ENCODE measurements around the gene SND1.

Gene SND1

GRCh38 chr7:127995156-127995880 is 343.3 kb downstream of the SND1 start:
- TF ChIP-seq CTCF (IDR thresholded peaks at IDR 0.05; ENCODE audit: insufficient read depth, low read length), result no peak
- TF ChIP-seq SPI1 (IDR thresholded peaks at IDR 0.05; ENCODE audit: borderline replicate concordance, low read depth), result no peak
- TF ChIP-seq POLR2AphosphoS5 (IDR thresholded peaks at IDR 0.05; ENCODE audit: low read depth), result no peak
- no peak for TF ChIP-seq GABPA (IDR thresholded peaks at IDR 0.05; ENCODE audit: low read depth)
- no peak for TF ChIP-seq REST (IDR thresholded peaks at IDR 0.05; ENCODE audit: insufficient replicate concordance, low read depth)
- no peak for DNase-seq (ENCODE audit: low read depth in 1 of 2, low spot score in 1 of 2)
- H3K27ac ChIP-seq (replicated peaks), result no peak overlapping the region
- H3K27me3 ChIP-seq (ENCODE audit: insufficient read depth, poor library complexity, severe bottlenecking), result no peaks in the 10 kb centered on the region
- H3K4me3 ChIP-seq (replicated peaks; ENCODE audit: insufficient read depth, low read length), result no peak overlapping the region

- Histone ChIP-seq H3K4me3 (replicated peaks; ENCODE audit: insufficient read depth, low read length) (no peak overlapping the region), H3K27ac (replicated peaks) (no peak overlapping the region), H3K27me3 (ENCODE audit: insufficient read depth, poor library complexity, severe bottlenecking) (no peaks in the 10 kb centered on the region)
- TF ChIP-seq SPI1 (IDR thresholded peaks at IDR 0.05; ENCODE audit: borderline replicate concordance, low read depth), result no peak
- no peak for TF ChIP-seq CTCF (IDR thresholded peaks at IDR 0.05; ENCODE audit: insufficient read depth, low read length)
- no peak for TF ChIP-seq POLR2AphosphoS5 (IDR thresholded peaks at IDR 0.05; ENCODE audit: low read depth)
- TF ChIP-seq GABPA (IDR thresholded peaks at IDR 0.05; ENCODE audit: low read depth), result no peak
- no peak for TF ChIP-seq REST (IDR thresholded peaks at IDR 0.05; ENCODE audit: insufficient replicate concordance, low read depth)
- DNase-seq (ENCODE audit: low read depth in 1 of 2, low spot score in 1 of 2), result no peak
Measured at GRCh38 chr7:127995881-127996215, 343.9 kb downstream of the SND1 start.

GRCh38 chr7:127996253-127997071 is 344.5 kb downstream of the SND1 start:
- no peak overlapping the region for H3K4me3 ChIP-seq (replicated peaks; ENCODE audit: insufficient read depth, low read length)
- H3K27me3 ChIP-seq (ENCODE audit: insufficient read depth, poor library complexity, severe bottlenecking), result no peaks in the 10 kb centered on the region
- TF ChIP-seq GABPA (IDR thresholded peaks at IDR 0.05; ENCODE audit: low read depth) (no peak), POLR2AphosphoS5 (IDR thresholded peaks at IDR 0.05; ENCODE audit: low read depth) (no peak), SPI1 (IDR thresholded peaks at IDR 0.05; ENCODE audit: borderline replicate concordance, low read depth) (no peak), CTCF (IDR thresholded peaks at IDR 0.05; ENCODE audit: insufficient read depth, low read length) (no peak), REST (IDR thresholded peaks at IDR 0.05; ENCODE audit: insufficient replicate concordance, low read depth) (no peak)
- no peak overlapping the region for H3K27ac ChIP-seq (replicated peaks)
- no peak for DNase-seq (ENCODE audit: low read depth in 1 of 2, low spot score in 1 of 2)

All from HL-60 (cell line).